H1 (cell line): ENCODE data around the gene GLT8D2. TPM values are rescaled to one million over a fixed set of nuclear protein-coding genes. Genes with fewer than 3 reads are reported as not detected.

Source experiments
- CTCF ChIA-PET: fragments of 300-600 bp; sonication (Branson Sonifier 250); formaldehyde crosslinking; loops from one replicate; lab custom pipeline; 2021; ENCODE audit not compliant: partially characterized antibody; lab: Charles Lee
- POLR2A ChIA-PET: fragments of 300-600 bp; sonication (Branson Sonifier 250); formaldehyde crosslinking; loops from one replicate; lab custom pipeline; 2021; ENCODE audit warnings: inconsistent platforms; ENCODE audit not compliant: partially characterized antibody; lab: Charles Lee
- DNase-seq, 2 experiments: peaks; one replicate each; pipeline versions ENCODE4 v3.0.0 to v3.0.0-alpha.2; 2010 to 2022; ENCODE audit warnings: low spot score in 2 of 2, low read depth in 1 of 2, mixed read lengths in 1 of 2
- FAIRE-seq: peaks from 2 replicates; lab custom pipeline; 2011; peaks lifted over from hg19 to GRCh38; lab: Jason Lieb, UNC
- H2AFZ ChIP-seq: 2 replicates; pipeline ENCODE4 v1.8.1; 2012; ENCODE audit warnings: low read length, inconsistent platforms
- H2AK5ac ChIP-seq: 2 replicates; pipeline ENCODE4 v1.6.1; 2013; ENCODE audit warnings: low read depth, low read length
- H2BK120ac ChIP-seq: replicated peaks from 2 replicates; pipeline ENCODE3; 2013; ENCODE audit warnings: low read depth, low read length, inconsistent platforms
- H2BK12ac ChIP-seq: 2 replicates; pipeline ENCODE4 v1.6.1; 2013; ENCODE audit warnings: low read depth, low read length
- H2BK15ac ChIP-seq: 2 replicates; pipeline ENCODE4 v1.6.1; 2013; ENCODE audit warnings: low read length
- H2BK20ac ChIP-seq: 2 replicates; pipeline ENCODE4 v1.6.1; 2013; ENCODE audit warnings: low read length
- H2BK5ac ChIP-seq: 2 replicates; pipeline ENCODE4 v1.6.1; 2013; ENCODE audit warnings: low read depth, low read length
- H3K14ac ChIP-seq: 2 replicates; pipeline ENCODE4 v1.6.1; 2013; ENCODE audit warnings: inconsistent platforms; ENCODE audit not compliant: insufficient read length
- H3K18ac ChIP-seq: 2 replicates; pipeline ENCODE4 v1.6.1; 2013; ENCODE audit warnings: low read length; ENCODE audit errors: extremely low read depth
- H3K23ac ChIP-seq: 2 replicates; pipeline ENCODE4 v1.6.1; 2013; ENCODE audit warnings: inconsistent platforms; ENCODE audit not compliant: insufficient read length
- H3K23me2 ChIP-seq: 2 replicates; pipeline ENCODE4 v1.6.1; 2013; ENCODE audit warnings: low read depth, low read length
- H3K27ac ChIP-seq: 2 replicates; pipeline ENCODE4 v1.6.1; 2011; ENCODE audit warnings: low read depth, low read length, inconsistent platforms
- H3K27me3 ChIP-seq, 4 experiments: replicated peaks in 1 of 4; 1 replicate in 1 of 4; 2 replicates in 3 of 4; pipeline versions ENCODE4 v1.6.1 to v1.8.1; 2011 to 2013; ENCODE audit warnings: low read length in 3 of 4, mild to moderate bottlenecking in 3 of 4, inconsistent platforms in 2 of 4, mixed read lengths in 2 of 4, moderate library complexity in 1 of 4; ENCODE audit not compliant: control insufficient read depth in 3 of 4, insufficient read depth in 3 of 4; ENCODE audit errors: extremely low read depth in 1 of 4
- H3K36me3 ChIP-seq, 4 experiments: 2 replicates each; pipeline versions ENCODE4 v1.6.1 to v1.8.1; 2011 to 2013; ENCODE audit warnings: mild to moderate bottlenecking in 4 of 4, low read length in 3 of 4, moderate library complexity in 2 of 4, control low read depth in 1 of 4, inconsistent platforms in 1 of 4; ENCODE audit not compliant: insufficient read depth in 4 of 4, control insufficient read depth in 2 of 4
- H3K4ac ChIP-seq: replicated peaks from 2 replicates; pipeline ENCODE3; 2013; ENCODE audit warnings: low read length, low read depth, mixed read lengths, inconsistent platforms; ENCODE audit not compliant: insufficient read length
- H3K4me1 ChIP-seq, 4 experiments: replicated peaks in 1 of 4; 1 replicate in 1 of 4; 2 replicates in 3 of 4; pipeline versions ENCODE4 v1.6.1 to v1.8.1; 2011 to 2013; ENCODE audit warnings: low read length in 3 of 4, inconsistent platforms in 2 of 4, mixed read lengths in 1 of 4; ENCODE audit not compliant: insufficient read depth in 4 of 4, control insufficient read depth in 3 of 4
- H3K4me2 ChIP-seq, 2 experiments: 2 replicates each; pipeline versions ENCODE4 v1.6.1 to v1.8.1; 2011 to 2013; ENCODE audit warnings: low read depth in 2 of 2, low read length in 2 of 2, control low read depth in 1 of 2, inconsistent platforms in 1 of 2, mild to moderate bottlenecking in 1 of 2; ENCODE audit not compliant: insufficient read depth in 1 of 2
- H3K4me3 ChIP-seq, 4 experiments: fragments of 200-600, 300-600 bp in 1 of 4; sonication (generic), shearing (Covaris generic), sonication (Bioruptor Twin) in 1 of 4; 2 replicates each; pipeline versions ENCODE4 v1.5.1 to v1.8.1; 2011 to 2016; ENCODE audit warnings: low read length in 4 of 4, low read depth in 3 of 4, control low read depth in 2 of 4, inconsistent platforms in 2 of 4, mild to moderate bottlenecking in 2 of 4, mixed read lengths in 1 of 4, moderate library complexity in 1 of 4; ENCODE audit not compliant: insufficient read depth in 2 of 4; ENCODE audit errors: extremely low read depth in 1 of 4
- H3K56ac ChIP-seq: replicated peaks from 2 replicates; pipeline ENCODE3; 2013; ENCODE audit warnings: low read depth, mild to moderate bottlenecking, mixed read lengths, low read length, inconsistent platforms; ENCODE audit not compliant: insufficient read length
- H3K79me1 ChIP-seq: 2 replicates; pipeline ENCODE4 v1.6.1; 2013; ENCODE audit warnings: low read depth, low read length, control low read depth
- H3K79me2 ChIP-seq, 2 experiments: 2 replicates each; pipeline versions ENCODE4 v1.6.1 to v1.8.1; 2012 to 2013; ENCODE audit warnings: low read length in 2 of 2, mild to moderate bottlenecking in 2 of 2, inconsistent platforms in 1 of 2; ENCODE audit not compliant: insufficient read depth in 2 of 2, control insufficient read depth in 1 of 2
- H3K9ac ChIP-seq, 4 experiments: replicated peaks in 1 of 4; 1 replicate in 1 of 4; 2 replicates in 3 of 4; pipeline versions ENCODE4 v1.6.1 to v1.8.1; 2011 to 2013; ENCODE audit warnings: low read depth in 3 of 4, low read length in 3 of 4, control low read depth in 2 of 4, mild to moderate bottlenecking in 2 of 4, moderate library complexity in 2 of 4, inconsistent platforms in 1 of 4; ENCODE audit errors: extremely low read depth in 1 of 4
- H3K9me3 ChIP-seq, 2 experiments: 2 replicates each; pipeline versions ENCODE4 v1.6.1 to v1.8.1; 2012 to 2013; ENCODE audit warnings: mild to moderate bottlenecking in 2 of 2, moderate library complexity in 2 of 2, control low read depth in 1 of 2, inconsistent platforms in 1 of 2, low read depth in 1 of 2, low read length in 1 of 2, mixed read lengths in 1 of 2; ENCODE audit not compliant: insufficient read depth in 2 of 2
- H4K20me1 ChIP-seq, 2 experiments: replicated peaks in 1 of 2; 2 replicates each; pipeline versions ENCODE3 to v1.8.1; 2011 to 2013; ENCODE audit warnings: inconsistent platforms in 2 of 2, low read length in 2 of 2, mild to moderate bottlenecking in 1 of 2; ENCODE audit not compliant: insufficient read depth in 2 of 2, control insufficient read depth in 1 of 2
- H4K5ac ChIP-seq: 2 replicates; pipeline ENCODE4 v1.6.1; 2013; ENCODE audit warnings: low read length, low read depth, mixed read lengths, inconsistent platforms; ENCODE audit not compliant: insufficient read length
- H4K8ac ChIP-seq: 2 replicates; pipeline ENCODE4 v1.8.0; 2013; ENCODE audit warnings: mild to moderate bottlenecking, moderate library complexity, low read length, inconsistent platforms; ENCODE audit not compliant: insufficient read depth; ENCODE audit errors: extremely low read depth
- H4K91ac ChIP-seq: replicated peaks from 2 replicates; pipeline ENCODE3; 2013; ENCODE audit warnings: low read length, mixed read lengths, inconsistent platforms; ENCODE audit not compliant: insufficient read length
- POLR2A ChIP-seq, 2 experiments: IDR thresholded peaks; 1 replicate in 1 of 2; 2 replicates in 1 of 2; pipeline ENCODE4 v1.6.1; 2011; ENCODE audit warnings: low read depth in 2 of 2, low read length in 2 of 2, mild to moderate bottlenecking in 2 of 2; ENCODE audit errors: control extremely low read depth in 1 of 2
- ZNF274 ChIP-seq: IDR thresholded peaks from 2 replicates; pipeline ENCODE4 v1.7.0; 2012; ENCODE audit warnings: low read length, borderline replicate concordance; ENCODE audit errors: extremely low read depth
- WGBS, 2 experiments: shearing (Covaris generic) in 1 of 2; methylation state at CpG; one replicate each; pipeline versions ENCODE4 v1.1.6 to v1.1.7; 2013 to 2015; ENCODE audit warnings: low lambda C conversion rate in 2 of 2, mixed read lengths in 2 of 2, inconsistent platforms in 1 of 2, low coverage in 1 of 2, missing lambda C conversion rate in 1 of 2; ENCODE audit not compliant: insufficient replicate concordance in 2 of 2, insufficient coverage in 1 of 2, insufficient read length in 1 of 2; ENCODE audit errors: extremely low coverage in 1 of 2, missing lambda C conversion rate in 1 of 2; 5-methylcytosine and 5-hydroxymethylcytosine counted together
- polyA plus RNA-seq, 7 experiments: library from polyadenylated mRNA; depleted of rRNA in 3 of 7; stranded (reverse) in 5 of 7; unstranded in 2 of 7; fragments of >200 nt in 5 of 7; fragments of 200-250 nt in 2 of 7; gene quantifications; 1 replicate in 5 of 7; 2 replicates in 1 of 7; 4 replicates in 1 of 7; pipeline versions ENCODE4 v1.2.1 to v1.2.3, GENCODE V29; 2011 to 2013; ENCODE audit warnings: missing spikeins in 2 of 7, mixed read lengths in 2 of 7
- total RNA-seq: library from RNA; stranded (reverse); fragmentation: NEBNext Ultra II Directional; extraction: Animal tissue kit (Norgen Biotek cat#: 25700); gene quantifications from 2 replicates; pipeline ENCODE4 v1.2.1, GENCODE V29; 2021

Gene GLT8D2
- total and polyA plus RNA-seq, 2 of the 8 experiments (the other 6 are each of a cell fraction or from before 2014, with no cell fraction given) = 6.8 to 9.8 TPM

DNA sequence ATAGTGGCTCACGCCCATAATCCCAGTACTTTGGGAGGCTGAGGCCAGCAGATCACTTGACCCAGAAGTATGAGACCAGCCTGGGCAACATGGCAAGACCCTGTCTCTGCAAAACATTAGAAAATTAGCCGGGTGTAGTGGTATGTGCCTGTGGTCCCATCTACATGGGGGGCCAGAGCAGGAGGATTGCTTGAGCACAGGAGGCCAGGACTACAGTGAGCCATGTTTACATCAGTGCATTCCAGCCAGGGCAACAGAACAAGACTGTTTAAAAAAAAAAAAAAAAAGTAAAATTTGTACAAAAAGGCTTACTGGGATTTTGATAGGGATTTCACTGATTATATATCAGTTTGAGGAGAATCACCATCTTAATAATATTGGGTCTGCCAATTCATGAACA is 22.1 kb upstream of the GLT8D2 start:
- no peak overlapping the region for H2BK5ac ChIP-seq
- no peak overlapping the region for H3K56ac ChIP-seq
- H3K4ac ChIP-seq = no peak overlapping the region
- no peaks in the 10 kb centered on the region for H3K27me3 ChIP-seq
- H4K5ac ChIP-seq = no peak overlapping the region
- 90% methylated on average over 2 of the region's 2 CpGs; no CpG with 5 or more reads in 1 of the 2 experiments for WGBS, 2 experiments
- H3K79me2 ChIP-seq = no peaks in the 10 kb centered on the region
- H3K9ac ChIP-seq = no peak overlapping the region
- H3K4me1 ChIP-seq = no peaks in the 10 kb centered on the region
- H2BK12ac ChIP-seq = no peak overlapping the region
- ChIA-PET CTCF (no interaction called here), POLR2A (no interaction called here)
- no peaks in the 10 kb centered on the region for H3K36me3 ChIP-seq
- no peak overlapping the region for H3K4me2 ChIP-seq
- H2AFZ ChIP-seq = no peak overlapping the region
- H3K14ac ChIP-seq = no peak overlapping the region
- no peak overlapping the region for H3K18ac ChIP-seq
- H2BK15ac ChIP-seq = no peak overlapping the region
- H4K91ac ChIP-seq = no peak overlapping the region
- H3K23me2 ChIP-seq = no peaks in the 10 kb centered on the region
- H3K23ac ChIP-seq = no peak overlapping the region
- no peak for TF ChIP-seq ZNF274
- no peak for TF ChIP-seq POLR2A (IDR thresholded peaks at IDR 0.05; ENCODE audit: control extremely low read depth in 1 of 2, low read depth in 2 of 2, low read length in 2 of 2)
- TF ChIP-seq, all 59 proteins: peak for 0
- no peaks in the 10 kb centered on the region for H3K79me1 ChIP-seq
- H2BK120ac ChIP-seq = no peak overlapping the region
- no peaks in the 10 kb centered on the region for H4K20me1 ChIP-seq
- no peak overlapping the region for H3K4me3 ChIP-seq
- H4K8ac ChIP-seq = no peak overlapping the region
- no peak overlapping the region for H2BK20ac ChIP-seq
- no peak for DNase-seq
- H3K27ac ChIP-seq = no peak overlapping the region
- no peaks in the 10 kb centered on the region for H3K9me3 ChIP-seq
- H2AK5ac ChIP-seq = no peak overlapping the region
- no peak for FAIRE-seq
